HK-2 (cell line): Measurements from ENCODE around the gene FAM162A.
A peak's percentile ranks its signal among the peaks of the same experiment; 100 is the strongest.

Experiments used
- DNase-seq: peaks from one replicate; pipeline ENCODE4 v3.0.0-alpha.2; 2018; ENCODE audit not compliant: unreplicated experiment

Gene FAM162A

GRCh38 chr3:122387709-122388108, 3.7 kb downstream of the FAM162A start:
- no peak for DNase-seq

GRCh38 chr3:122389197-122389596, 5.2 kb downstream of the FAM162A start:
- no peak for DNase-seq

GRCh38 chr3:122389892-122390291, 5.9 kb downstream of the FAM162A start:
- no peak for DNase-seq

GRCh38 chr3:122390665-122391064, 6.7 kb downstream of the FAM162A start:
- no peak for DNase-seq

GRCh38 chr3:122391681-122392446, 7.9 kb downstream of the FAM162A start:
- DNase-seq, result no peak

- no peak for DNase-seq
These were observed 9.2 kb downstream of the FAM162A start for GRCh38 chr3:122392868-122393844.

- no peak for DNase-seq
These were observed 10.2 kb downstream of the FAM162A start for GRCh38 chr3:122394173-122394572.

- no peak for DNase-seq
These were observed 11.6 kb downstream of the FAM162A start for GRCh38 chr3:122395582-122395981.

- DNase-seq, result no peak
These were observed 12.5 kb downstream of the FAM162A start for GRCh38 chr3:122396511-122396910.

- no peak for DNase-seq
These were observed 13.2 kb downstream of the FAM162A start for GRCh38 chr3:122397201-122397600.

GRCh38 chr3:122398920-122399319, 14.9 kb downstream of the FAM162A start:
- no peak for DNase-seq

GRCh38 chr3:122403489-122403888, 19.5 kb downstream of the FAM162A start:
- no peak for DNase-seq

GRCh38 chr3:122405015-122405414, 21.0 kb downstream of the FAM162A start:
- DNase-seq, result no peak

GRCh38 chr3:122406198-122406597, 22.2 kb downstream of the FAM162A start:
- no peak for DNase-seq

- no peak for DNase-seq
These were observed 24.0 kb downstream of the FAM162A start for GRCh38 chr3:122407946-122408345.

- DNase-seq, result no peak
These were observed 25.5 kb downstream of the FAM162A start for GRCh38 chr3:122409446-122409845.

GRCh38 chr3:122410111-122410510, 26.1 kb downstream of the FAM162A start:
- DNase-seq, result no peak

- no peak for DNase-seq
These were observed 26.7 kb downstream of the FAM162A start for GRCh38 chr3:122410639-122411038.

GRCh38 chr3:122414391-122414790, 30.4 kb downstream of the FAM162A start:
- DNase-seq, result no peak

- DNase-seq, result peak; percentile 43
These were observed 31.2 kb downstream of the FAM162A start for GRCh38 chr3:122415104-122415744.

- peak; percentile 100 for DNase-seq
These were observed 32.0 kb downstream of the FAM162A start, which contains the start of gene WDR5B for GRCh38 chr3:122415762-122416654. TSS of gene WDR5B (minus strand) at chr3:122416062. CDS start at chr3:122415528, 534 bp downstream.
